GM18868 (cell line): ENCODE data around the gene FRMD1.

Experiments used
- ATAC-seq: cut with Tn5 transposase; IDR thresholded peaks from one replicate; pipeline ENCODE4 v1.9.1; 2021; ENCODE audit warnings: mild to moderate bottlenecking, moderate library complexity; ENCODE audit not compliant: unreplicated experiment

The FRMD1 gene

DNA sequence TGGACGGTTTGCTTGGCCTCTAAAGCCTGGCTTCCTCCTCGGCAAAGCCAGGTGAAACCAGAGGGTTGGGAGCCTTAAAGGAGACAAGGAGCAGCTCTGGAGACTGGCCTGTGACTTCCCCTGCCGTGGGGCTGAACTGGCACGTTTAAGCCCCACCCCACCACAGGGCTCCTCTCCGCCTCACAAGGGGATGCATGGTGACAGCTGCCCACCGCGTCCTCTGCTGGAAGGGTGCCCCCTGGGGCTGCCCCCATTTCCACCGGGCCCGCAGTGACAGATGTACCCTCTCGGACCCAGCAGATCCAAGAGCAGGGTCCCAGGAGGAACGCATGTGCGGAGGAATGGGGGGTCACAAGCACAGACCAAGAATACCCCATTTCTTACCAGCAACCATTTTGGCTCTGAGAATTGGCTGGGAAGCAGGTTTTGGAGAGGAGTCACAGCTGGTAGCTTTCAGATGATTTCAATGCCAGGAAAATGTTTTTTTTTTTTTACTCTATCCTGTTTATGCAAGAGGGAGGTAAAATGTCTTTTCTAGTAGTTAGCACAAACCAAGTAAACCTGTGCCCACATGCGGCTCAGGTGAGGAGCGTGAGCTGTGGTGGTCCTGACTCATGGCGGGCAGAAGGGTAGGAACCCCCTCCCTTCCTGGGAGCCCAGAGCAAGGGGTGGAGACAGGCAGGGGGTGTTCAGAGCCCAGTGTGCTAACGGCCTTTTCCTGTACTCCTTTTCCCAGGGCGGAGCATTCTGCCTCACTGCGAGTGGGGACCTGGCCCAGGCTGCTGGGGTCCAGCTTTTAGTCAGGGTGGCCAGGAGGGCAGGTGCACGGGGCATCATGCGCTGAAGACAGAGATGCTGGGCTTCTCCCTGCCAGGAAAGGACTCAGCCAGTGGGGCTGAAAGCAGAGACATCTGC lies 33.0 kb downstream of the FRMD1 start:
- ATAC-seq, result no peak

DNA sequence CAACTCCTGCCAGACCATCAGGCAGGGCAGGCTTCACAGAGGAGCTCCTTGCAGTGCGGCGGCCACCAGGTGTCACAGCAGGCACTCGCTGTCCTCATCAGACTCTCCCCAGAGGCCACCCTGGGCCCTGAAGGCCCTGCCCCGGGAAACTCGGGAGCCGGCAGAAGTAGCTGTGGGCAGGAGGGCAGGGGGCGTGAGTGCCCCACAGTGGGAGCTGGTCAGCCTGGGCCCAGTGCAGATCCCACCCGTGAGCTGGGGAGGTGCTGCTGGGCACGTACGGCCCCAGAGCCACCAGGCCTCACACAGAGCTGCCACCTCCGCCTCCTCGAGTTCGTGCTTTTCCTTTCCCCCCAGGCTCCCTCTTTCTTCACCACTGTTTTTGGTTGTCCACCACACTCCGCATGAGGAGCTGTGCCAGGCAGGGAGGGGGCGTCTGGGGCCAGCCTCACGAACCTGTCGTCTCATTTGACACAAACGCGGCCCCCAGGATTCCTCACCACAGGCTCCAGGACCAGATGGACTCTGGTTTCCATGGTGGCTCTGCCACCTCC lies 33.8 kb downstream of the FRMD1 start:
- no peak for ATAC-seq

DNA sequence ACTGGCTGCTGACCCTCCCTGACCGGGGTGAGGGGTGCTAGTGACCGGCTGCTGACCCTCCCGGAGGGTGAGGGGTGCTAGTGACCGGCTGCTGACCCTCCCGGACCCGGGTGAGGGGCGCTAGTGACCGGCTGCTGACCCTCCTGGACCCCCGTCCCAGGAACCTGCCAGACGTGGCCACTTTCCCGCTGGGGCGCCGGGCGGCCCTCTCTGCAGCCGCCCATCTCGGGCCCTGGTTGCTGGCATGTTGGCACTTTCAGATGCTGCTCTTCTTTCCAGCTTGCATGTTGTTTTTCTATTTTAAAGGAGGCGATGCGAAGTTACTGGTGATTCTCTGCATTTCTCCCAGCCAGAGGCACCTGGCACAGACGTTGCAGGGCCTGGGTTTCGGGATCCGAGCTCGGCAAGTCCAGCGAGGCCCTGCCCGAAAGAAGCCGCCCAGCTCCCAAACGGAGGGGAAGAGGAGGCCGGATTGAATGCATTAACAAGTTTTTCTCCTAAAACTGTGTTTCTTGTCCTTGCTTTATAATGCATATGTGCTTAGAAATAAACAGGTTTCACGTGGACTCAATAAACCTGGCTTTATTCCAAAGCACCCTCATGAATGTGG lies 34.4 kb downstream of the FRMD1 start:
- ATAC-seq, result no peak

DNA sequence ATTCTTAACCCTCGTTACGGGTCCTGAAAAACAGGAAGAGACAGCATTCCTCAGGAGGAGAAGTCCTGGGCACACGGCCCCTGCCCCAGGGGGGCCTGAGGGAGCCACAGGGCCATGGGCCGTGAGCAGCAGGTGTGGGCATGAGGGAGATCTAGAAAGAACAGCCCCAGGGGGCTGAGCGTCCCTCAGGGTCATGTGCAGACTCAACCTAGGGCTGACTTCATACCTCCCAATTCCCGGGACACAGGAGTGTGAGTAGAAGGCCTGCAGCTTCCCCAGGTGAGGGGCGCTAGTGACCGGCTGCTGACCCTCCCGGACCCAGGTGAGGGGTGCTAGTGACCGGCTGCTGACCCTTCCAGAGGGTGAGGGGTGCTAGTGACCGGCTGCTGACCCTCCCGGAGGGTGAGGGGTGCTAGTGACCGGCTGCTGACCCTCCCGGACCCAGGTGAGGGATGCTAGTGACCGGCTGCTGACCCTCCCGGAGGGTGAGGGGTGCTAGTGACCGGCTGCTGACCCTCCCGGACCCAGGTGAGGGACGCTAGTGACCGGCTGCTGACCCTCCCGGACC lies 35.1 kb downstream of the FRMD1 start:
- ATAC-seq, result no peak

DNA sequence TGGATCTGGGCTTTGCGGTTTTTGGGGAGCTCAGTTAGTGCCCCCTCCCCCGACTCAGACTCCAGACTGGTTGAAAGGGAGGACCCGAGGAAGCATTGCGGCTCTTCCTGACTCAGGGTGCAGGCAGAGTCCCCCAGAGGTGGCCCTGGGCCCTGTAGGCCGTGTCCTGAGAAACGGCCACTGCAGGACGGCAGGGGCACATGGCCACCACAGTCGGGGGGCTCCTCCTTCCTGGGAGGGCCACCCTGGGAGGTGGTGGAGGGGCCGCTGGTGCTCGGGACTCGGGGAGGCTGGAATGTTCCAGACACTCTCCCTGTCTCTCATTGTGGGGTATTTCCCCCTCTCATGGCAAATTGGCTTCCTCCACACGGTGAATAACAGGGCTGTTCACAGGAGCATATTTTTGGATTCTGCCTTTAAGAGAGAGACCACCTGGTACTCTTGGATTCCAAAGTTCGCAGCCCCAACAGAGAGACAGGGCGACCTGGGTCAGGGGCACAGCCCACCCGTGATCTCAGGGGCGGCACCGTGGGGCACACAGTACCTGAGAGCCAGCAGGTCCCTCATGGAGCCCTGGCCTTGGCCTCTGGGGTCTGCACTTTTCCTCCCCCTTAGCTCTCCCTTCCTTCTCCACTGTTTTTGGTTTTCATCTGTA lies 35.7 kb downstream of the FRMD1 start:
- no peak for ATAC-seq

DNA sequence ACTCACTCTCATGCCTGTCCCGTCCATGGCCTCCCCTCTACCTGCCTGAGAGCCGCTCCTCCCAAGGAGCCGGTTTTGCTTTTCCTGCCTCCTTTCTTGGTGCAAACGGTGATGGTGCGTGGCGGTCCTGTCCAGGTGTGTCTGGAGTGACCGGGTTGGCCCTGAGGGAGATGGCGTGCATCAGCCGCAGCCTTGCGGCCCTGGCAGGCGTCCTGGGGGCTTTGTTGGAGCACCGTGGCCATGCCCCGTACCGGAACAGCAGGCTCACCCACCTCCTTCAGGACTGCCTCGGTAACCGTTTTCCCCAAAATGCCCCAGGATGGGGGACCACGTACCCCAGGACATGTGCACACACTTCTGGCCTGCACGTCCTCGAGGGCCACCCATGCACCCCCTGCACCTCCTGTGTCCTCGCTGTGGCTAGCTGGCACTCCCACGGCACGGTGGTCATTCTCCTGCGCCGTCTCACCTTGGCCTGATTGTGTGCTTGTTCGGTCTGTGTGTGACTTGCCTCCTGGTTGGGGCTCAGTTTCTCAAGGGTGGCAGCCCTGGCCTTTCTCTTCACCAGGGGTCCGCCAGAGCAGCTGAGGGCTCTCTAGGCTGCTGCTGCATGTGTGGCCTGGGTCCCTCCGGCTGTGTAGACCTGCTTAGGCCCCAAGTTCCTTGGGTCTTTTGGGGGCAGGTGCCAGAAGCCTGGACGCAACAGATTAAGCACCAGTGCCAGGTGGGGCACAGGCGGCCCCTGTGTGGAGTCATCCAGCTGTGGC lies 36.4 kb downstream of the FRMD1 start:
- ATAC-seq, result no peak

DNA sequence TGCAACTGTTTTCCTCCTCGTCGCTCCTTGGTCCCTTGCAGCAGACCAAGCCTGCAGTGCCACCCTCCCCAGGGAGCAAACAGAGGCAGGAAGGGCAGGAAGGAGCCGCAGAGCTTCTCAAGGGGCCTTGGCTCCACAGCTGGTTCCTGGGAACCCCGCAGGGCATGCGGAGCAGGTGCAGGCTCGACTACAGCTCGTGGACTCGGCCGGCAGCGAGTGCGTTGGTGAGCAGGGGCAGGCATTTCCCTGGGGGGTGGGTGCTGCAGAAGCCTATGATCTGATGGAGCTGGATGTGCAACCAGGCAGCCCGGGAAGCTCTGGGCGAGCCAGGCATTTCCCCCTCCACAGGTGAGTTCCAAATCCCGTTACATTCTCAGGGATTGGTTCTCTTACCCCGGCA lies 37.1 kb downstream of the FRMD1 start:
- ATAC-seq, result no peak

DNA sequence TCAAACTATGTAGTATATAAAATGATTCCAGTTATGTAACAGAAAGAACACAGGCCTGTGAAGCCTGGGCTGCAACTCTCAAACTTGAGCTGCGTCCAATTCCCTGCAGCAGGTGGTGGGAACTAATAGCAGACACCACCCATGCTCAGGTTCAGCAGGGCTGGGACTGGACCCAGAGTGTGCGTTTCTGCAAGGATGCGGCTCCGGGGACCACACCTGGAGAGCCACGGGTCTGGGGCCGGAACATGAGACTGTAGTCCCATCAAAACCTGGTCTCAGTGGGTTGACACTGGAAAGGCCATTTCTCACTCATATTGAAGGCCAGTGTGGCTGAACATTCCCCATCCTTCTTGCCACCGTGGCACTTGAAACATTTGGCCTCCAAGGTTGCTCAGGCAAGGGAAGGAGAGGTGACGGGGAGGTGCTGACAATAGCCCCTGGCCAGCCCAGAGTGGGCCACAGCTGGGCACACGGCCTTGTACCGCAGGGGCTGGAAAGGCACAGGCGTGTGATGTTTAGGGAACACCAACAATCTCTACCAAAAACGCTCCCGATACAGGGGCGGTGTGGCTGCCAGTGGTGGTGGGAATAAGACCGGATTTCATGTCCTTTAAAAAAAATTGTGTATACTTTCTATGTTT lies 38.0 kb downstream of the FRMD1 start:
- ATAC-seq, result no peak

DNA sequence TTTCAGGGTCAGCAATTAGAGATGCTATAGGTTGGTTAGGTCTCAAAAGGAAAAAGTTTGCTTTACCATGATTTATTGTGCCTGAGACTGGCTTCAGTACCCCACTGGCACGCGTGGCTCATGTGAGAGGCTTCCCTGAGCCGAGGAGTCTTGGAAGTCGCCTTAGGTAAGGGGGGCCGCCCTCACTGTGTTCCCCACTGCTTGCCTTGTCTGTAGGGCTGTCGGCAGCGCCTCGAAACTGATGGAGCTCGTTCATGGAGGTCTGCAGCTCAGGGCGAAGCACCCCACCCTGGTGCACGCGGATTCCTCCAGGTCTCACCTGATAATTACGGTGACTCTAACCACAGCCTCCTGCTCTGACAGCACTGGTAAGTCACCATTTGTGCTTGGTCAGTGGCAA lies 39.2 kb downstream of the FRMD1 start:
- no peak for ATAC-seq

DNA sequence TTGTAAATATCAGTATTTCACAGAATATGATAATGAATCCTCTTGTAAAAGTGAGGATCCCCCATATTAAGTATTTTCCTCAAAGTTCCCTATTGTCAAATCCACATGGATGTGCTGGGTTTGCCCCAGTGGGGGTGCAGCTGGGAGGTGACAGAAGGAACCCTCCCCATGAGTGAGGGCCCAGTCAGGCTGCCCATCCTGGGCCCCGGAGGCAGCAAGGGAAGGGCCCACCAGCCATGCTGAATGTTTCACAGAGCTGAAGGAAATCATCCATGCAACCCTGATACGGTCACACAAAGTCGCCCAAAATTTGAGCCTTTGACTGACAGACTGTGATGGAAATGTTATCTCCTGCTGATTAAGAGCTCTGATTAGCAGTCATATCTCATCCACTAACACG lies 39.7 kb downstream of the FRMD1 start:
- no peak for ATAC-seq

DNA sequence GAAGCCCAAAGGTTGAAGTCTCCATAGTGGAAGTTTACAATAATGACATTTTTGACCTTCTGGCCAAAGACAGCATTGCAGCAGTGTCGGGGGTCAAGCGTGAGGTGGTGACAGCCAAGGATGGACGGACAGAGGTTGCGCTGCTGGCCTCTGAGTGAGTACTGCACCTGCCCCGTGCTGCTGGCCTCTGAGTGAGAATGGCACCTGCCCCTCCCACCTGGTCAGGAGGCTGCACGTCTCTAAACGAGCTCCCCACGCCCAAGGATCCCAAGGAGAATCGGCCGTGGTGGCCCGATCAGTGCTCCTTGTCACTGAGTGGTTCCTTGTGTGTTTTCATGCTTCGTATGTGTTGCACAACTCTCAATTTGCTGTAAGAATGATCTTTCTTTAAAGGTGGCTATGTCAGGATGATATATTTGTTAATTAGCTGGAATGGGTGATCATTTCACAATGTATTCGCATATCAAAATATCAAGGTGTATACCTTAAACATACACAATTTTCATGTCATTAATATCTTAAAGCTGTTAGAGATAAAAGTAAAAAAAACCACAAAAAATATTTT lies 40.4 kb downstream of the FRMD1 start:
- no peak for ATAC-seq

DNA sequence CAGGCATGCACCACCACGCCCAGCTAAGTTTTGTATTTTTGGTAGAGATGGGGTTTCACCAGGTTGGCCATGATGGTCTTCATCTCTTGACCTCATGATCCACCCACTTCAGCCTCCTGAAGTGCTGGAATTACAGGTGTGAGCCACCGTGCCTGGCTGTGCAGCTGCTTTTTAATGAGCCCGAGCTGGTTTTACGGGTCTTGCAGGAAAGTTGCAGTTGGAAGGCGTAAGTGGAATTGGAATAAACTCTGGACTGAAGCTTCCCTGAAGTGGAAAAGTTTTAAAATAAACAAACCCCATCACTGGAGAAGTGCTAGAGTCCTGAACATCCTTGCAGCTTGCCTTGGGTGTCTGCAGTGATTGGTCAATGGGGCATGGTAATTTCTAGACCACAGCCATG lies 41.2 kb downstream of the FRMD1 start:
- no peak for ATAC-seq

DNA sequence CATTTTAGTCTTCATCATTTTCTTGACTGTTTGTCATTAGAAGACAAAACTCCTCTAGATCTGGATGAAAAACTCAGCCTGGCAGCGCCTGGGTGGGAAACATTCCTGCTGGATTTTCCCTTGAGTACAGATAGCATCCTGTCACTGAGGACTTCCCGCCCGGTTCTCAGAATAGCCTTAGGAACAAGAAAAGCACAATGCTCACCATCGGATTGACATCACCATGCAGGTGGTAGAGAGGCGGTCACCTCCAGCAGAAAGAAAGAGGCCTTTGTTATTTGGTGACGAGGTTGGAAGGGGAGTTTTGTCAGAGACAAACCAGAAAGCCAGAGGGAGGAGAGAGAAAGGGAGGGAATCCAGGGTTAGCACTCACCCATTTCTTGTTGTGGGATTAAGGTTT lies 41.8 kb downstream of the FRMD1 start:
- ATAC-seq, result no peak

DNA sequence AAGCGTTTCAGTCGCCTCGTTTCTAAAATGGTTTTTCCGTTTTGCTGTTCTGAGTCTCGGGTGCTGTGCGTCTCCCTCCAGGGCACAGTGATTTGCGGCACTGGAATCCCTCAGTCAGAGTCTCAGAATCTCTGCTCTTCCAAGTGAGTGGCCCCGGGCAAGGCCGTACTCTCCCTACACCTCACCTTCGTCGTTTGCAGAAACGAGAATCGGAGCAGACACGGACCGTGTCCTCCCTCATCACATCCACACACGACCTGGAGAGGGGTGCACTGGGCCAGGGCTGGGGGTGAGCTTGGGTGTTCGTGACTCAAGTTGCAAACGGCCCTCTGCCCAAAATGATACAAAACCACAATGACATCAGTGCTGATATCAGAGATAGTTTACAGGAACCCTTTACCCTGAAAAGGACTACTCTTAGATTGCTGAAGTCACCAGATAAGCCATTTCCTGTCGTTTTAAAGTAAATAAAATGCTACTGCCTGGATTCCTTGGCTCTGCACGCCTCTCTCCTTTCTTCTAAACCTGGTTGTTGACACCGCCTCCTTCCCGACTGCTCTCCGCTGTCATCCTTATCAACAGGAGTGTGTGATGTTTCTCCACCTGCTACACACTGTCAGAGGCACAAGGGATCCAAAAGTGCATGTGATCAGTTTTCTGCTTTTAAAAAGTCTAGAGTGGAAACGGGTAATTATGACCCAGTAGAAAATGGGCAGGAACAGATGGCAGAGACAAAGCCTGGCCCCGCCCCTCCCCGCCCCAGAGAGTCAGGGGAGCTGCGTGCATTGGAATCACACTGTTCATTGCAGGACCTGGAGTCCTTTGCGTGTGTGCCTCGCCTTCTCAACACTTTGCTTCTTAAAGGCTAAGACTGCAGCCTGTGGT lies 43.1 kb downstream of the FRMD1 start:
- no peak for ATAC-seq

DNA sequence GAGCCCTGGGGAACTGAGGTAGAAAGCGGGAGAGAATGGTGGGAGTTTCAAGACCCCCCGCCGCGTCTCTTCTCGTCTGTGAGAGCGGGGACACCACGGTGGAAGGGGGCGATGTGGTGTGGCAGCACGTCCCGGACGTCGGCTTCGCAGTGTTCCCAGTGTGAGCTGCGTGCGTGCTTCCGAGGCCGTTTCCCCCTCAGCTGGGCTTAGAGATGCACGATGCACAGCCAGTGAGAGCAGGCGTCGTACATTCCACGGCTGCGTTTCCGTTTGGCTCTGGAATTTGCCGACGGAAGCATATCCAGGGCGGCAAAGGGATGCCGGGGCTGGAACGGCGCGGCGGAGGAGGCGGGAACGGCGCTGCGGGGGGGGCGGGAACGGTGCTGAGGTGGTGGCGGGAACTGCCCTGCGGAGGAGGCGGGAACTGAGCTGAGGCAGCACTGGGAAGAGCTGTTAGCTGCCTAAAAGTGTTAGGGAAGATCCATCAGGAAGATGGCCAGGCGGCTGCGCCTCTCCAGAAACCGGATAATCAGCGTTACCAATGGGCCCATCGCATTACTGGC lies 43.8 kb downstream of the FRMD1 start:
- no peak for ATAC-seq

DNA sequence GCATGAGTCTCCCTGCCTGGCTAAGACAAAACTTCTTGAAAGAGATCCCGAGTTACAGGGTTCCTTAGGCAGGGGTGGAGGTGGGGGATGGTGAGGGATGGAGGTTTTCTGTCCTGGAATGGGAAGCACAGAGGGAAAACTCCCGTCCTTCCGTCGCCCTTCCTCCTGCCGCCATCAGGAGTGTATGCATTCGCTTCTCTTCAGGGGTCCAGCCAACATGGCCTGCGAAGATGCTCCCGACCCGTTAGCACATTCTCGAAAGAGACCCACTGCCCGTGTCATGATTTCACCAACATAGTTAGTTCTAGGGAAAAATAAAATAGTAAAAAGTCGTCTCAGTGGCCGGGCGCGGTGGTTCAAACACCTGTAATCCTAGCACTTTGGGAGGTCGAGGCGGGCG lies 44.5 kb downstream of the FRMD1 start:
- no peak for ATAC-seq

DNA sequence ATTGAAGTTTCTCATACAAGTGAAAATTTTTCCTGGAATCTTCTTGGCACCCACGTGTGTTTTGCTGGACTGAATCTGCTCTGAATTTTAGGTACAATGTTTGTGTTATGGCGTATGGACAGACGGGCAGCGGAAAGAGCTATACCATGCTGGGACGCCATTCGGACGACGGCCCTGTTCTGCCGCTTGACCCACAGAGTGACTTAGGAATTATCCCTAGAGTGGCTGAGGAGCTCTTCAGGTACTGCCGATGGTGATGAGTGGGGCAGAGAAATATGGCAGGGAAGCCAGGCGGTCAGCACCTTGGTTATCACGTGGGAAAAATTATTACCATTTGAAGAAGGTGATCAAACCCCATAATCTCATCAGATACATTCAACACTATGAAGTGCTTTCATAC lies 45.2 kb downstream of the FRMD1 start:
- ATAC-seq, result no peak

DNA sequence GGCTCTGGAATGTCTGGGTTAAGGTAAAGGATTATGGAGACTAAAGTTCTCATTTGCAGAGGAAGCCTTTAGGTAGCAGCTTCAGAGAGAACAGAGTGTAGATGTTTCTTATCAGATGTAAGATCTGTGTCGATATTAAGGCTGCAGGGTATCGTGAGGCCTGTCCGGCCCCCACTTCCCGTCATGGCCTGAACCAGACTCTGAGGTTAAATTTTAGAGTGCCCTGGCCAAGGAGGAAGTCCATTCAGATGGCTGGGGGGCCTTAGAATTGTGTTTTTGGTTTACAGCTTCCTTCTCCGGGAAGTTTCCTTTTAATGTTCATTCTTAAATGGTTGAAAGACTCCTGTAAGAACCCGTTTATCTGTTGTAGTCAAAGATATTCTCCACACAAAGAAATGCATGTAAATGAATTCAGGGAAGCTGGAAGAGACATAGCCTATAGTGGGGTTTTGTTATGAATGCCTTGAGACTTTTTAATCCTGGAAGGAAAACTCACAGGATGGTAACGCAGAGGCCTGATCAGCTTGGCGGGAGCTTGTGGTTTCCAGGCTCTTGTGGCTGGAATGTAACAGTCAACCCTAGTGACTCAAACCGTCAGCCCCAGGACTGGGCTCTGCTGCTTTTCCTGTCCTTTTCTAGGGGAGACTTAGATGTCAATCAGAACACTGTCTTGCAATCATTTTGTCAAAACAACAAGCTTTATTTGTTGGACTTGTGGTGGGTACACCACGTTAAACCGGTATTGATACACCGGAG lies 46.8 kb downstream of the FRMD1 start:
- ATAC-seq, result no peak
